Activated T-helper 17 cell treated with anti-CD3 and anti-CD28 coated beads, Interleukin-2, amount 50 U/mL, for 72 hours (primary cell): ENCODE results near the gene MRPL43. TPM values are rescaled to one million over a fixed set of nuclear protein-coding genes. Genes with fewer than 3 reads are reported as not detected.

Source experiments
- ATAC-seq: fragments of 150-1000 bp; cut with Tn5 transposase; replicated peaks from 2 replicates; pipeline ENCODE4 v1.10.0; 2021; ENCODE audit warnings: mild to moderate bottlenecking, moderate library complexity
- H3K27ac Mint-ChIP-seq: one replicate; pipeline ENCODE4 v1.8.0; 2022; ENCODE audit warnings: mixed read lengths
- H3K27me3 Mint-ChIP-seq: one replicate; pipeline ENCODE4 v1.8.0; 2022; ENCODE audit warnings: mixed read lengths
- H3K36me3 Mint-ChIP-seq: one replicate; pipeline ENCODE4 v1.8.0; 2022; ENCODE audit warnings: low read depth, mild to moderate bottlenecking, mixed read lengths
- H3K4me1 Mint-ChIP-seq: one replicate; pipeline ENCODE4 v1.8.0; 2022; ENCODE audit warnings: mixed read lengths
- H3K4me3 Mint-ChIP-seq: one replicate; pipeline ENCODE4 v1.8.0; 2022; ENCODE audit warnings: mild to moderate bottlenecking, mixed read lengths
- H3K9me3 Mint-ChIP-seq: one replicate; pipeline ENCODE4 v1.8.0; 2022; ENCODE audit warnings: mixed read lengths
- total RNA-seq, 2 donors: library from RNA; stranded (reverse); gene quantifications; one replicate each; pipeline ENCODE4 v1.2.3, GENCODE V29; 2022

Gene MRPL43
- total RNA-seq, 2 donors from 2014 or later = 50.1 to 58.7 TPM

DNA sequence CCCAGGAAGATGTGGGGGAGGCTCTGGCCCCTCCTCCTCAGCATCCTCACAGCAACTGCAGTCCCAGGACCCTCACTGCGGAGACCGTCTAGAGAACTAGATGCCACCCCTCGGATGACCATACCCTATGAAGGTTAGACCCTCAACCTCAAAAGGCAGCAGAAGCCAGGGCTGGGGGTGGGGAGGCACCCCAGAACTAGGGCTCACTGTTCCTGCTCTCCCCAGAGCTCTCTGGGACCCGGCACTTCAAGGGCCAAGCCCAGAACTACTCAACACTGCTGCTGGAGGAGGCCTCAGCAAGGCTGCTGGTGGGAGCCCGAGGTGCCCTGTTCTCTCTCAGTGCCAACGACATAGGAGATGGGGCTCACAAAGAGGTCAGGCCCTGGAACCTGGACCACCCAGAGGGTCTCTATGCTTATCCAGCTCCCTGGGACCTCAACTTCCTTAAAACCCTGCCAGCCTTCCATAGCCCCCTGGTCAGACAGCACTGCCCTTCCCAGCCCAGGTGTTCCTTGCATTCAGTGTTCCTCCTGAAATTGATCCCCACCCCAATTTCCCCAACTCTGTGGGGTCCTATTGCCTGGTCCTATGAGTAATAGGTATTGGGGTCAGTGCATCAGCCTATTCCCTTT lies 14.3 kb downstream of the MRPL43 start:
- ATAC-seq = no peak
- no peaks in the 10 kb centered on the region for H3K9me3 Mint-ChIP-seq
- H3K27ac Mint-ChIP-seq = no peak overlapping the region
- H3K36me3 Mint-ChIP-seq = no peaks in the 10 kb centered on the region
- peaks cover 6% of the 10 kb centered on the region for H3K4me1 Mint-ChIP-seq
- no peaks in the 10 kb centered on the region for H3K27me3 Mint-ChIP-seq
- no peak overlapping the region for H3K4me3 Mint-ChIP-seq

DNA sequence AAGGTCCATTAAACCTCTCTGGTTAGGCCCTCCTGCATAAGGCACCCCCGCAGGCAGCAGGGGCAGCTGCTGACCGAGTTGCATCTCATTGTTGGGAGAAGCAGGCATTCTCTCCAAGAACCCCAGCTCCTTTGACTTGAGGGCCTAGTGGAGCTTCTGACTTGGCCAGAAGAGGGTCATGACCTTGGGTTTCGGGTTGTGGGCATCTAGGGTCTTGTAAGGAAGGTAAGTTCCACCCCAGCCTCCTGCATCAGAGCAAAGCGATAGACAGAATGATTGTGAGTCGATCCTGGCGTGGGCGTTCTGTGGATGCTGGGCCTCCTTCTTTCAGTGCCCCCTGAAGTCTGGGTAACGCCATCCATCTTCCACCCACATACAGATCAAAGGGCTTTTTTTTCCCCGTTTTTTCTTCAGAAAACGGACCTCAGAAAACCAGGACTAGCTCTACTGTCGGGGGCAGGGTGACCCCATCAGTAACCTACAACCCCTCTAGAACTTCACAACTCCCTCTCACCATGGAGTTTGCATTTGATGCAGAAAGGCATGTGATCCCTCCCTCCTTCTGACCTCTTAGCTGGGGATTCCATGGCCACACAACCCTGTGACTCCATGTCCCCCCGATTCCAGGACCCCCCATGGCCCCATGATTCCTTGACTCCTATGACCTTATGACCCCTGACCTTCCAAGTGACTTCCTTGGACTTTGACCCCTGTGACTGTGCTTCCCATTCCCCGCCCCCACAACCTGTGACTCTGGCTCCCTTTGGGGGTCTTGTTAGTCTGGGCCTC lies 15.0 kb downstream of the MRPL43 start:
- Mint-ChIP-seq H3K36me3 (no peaks in the 10 kb centered on the region), H3K4me1 (peaks cover 11% of the 10 kb centered on the region), H3K27me3 (no peaks in the 10 kb centered on the region), H3K27ac (no peak overlapping the region), H3K9me3 (no peaks in the 10 kb centered on the region), H3K4me3 (no peak overlapping the region)
- ATAC-seq = no peak

DNA sequence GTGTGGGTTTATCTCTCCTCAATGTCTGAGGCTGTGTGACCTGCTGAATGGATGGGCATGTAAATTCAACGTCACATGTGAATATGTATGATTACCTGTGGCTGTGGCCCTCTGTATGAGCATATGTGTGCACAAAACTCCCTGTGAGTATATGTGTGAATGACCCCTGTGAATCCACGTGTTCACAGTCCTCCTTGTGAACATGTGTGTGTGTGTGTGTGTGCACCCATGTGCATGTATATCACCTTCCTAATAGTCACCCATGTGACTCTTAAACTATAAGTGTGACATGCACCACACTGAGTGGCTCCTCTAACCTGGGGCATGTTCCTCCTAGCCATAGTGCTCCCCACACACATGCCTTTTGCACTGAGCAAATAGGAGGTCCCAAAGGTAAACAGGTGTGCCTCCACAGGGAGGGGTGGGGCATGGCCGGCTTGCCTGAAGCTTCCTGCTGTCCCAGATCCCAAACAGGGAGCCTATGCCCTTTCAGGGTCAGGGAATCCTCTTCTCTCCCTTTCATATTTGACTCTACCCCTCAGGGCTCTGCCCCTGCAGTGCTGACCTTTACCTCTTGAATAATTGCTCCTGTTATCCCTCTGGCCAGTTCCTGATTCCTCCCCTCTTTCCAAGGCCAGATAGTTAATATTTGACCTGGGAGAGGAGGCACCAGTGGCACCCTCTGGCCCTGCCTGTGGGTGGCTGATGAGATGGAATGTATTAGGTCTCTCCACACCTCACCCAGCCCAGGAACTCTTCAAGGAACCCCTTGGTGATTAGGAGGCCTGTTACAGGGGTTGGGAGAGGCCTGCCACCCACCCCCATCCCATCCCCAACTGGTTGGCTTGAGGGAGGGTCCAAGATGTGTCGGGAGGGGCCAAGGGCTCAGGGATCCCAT lies 16.1 kb downstream of the MRPL43 start:
- no peak for ATAC-seq
- peak overlapping the region; percentile 55 for H3K4me3 Mint-ChIP-seq

GRCh38 chr10:100970076-100970913 lies 17.0 kb downstream of the MRPL43 start:
- Mint-ChIP-seq H3K27me3 (no peaks in the 10 kb centered on the region), H3K27ac (no peak overlapping the region), H3K36me3 (peaks cover 6% of the 10 kb centered on the region), H3K9me3 (no peaks in the 10 kb centered on the region), H3K4me1 (peaks cover 11% of the 10 kb centered on the region), H3K4me3 (peak overlapping the region; percentile 55)
- ATAC-seq = peak; percentile 36

More for the DNA sequence above, 16.1 kb downstream of the MRPL43 start:
- Mint-ChIP-seq H3K9me3 (no peaks in the 10 kb centered on the region), H3K36me3 (no peaks in the 10 kb centered on the region), H3K4me1 (peaks cover 11% of the 10 kb centered on the region), H3K27me3 (no peaks in the 10 kb centered on the region), H3K27ac (no peak overlapping the region)

DNA sequence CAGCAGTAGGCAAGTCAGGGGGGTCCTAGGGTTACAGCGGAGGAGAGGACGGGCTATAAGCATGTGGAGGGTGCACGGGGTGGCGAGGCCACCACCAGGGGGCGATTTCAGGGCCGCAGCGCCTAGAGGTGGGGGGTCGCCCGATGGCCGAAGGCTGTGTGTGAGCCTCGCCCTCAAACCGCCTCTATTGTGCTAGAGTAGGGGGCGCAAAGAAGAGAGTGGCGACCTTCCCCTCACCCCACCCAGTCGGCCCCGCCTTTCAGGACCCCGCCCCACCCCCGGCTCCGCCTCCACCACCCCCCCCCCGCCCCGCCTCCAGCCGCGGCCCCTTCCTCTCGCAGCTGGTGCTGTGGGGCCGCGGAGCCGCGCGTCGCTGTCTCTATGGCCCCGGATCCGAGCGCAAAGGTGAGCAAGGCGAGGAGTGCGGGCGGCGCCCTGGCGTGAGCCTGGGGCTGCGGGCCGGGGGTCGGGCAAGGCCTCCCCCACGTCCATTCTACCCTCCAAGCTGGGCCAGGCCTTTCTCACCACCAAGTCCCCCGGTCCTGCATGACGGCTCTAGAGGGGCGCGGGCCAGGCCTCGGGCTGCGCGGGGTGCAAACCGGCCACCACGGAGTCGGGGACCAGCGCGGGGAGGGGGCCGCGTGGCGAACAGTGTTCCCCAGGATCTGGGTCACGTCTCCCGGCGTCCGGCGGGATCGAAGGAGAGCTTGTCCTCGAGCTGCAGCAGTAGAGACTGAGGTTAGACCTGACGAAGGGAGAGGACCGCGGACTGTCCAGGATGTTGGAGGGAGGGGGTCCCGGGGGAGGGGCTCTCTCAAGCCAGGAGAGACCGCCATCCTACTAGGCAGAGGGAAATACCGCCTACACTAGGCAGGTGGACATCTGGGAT lies 17.9 kb downstream of the MRPL43 start, which contains the start of gene SEMA4G:
TSS of gene SEMA4G (plus strand) at position 318 of the 889 bp plus-strand sequence. CDS start 3,409 bp downstream, outside the sequence.
- no peaks in the 10 kb centered on the region for H3K27me3 Mint-ChIP-seq

GRCh38 chr10:100968863-100969186 lies 18.5 kb downstream of the MRPL43 start:
- peak; percentile 13 for ATAC-seq
- no peaks in the 10 kb centered on the region for H3K9me3 Mint-ChIP-seq
- H3K4me1 Mint-ChIP-seq = peaks cover 11% of the 10 kb centered on the region
- H3K36me3 Mint-ChIP-seq = peaks cover 17% of the 10 kb centered on the region
- H3K27ac Mint-ChIP-seq = no peak overlapping the region
- H3K27me3 Mint-ChIP-seq = no peaks in the 10 kb centered on the region
- peak overlapping the region; percentile 55 for H3K4me3 Mint-ChIP-seq

More for the DNA sequence above, 17.9 kb downstream of the MRPL43 start, which contains the start of gene SEMA4G:
- peak; percentile 76 for ATAC-seq
- Mint-ChIP-seq H3K27ac (no peak within 1 kb of the TSS), H3K36me3 (peaks cover 11% of the 10 kb centered on the region), H3K9me3 (no peaks in the 10 kb centered on the region), H3K4me3 (peak within 1 kb of the TSS; percentile 55), H3K4me1 (peaks cover 11% of the 10 kb centered on the region)

DNA sequence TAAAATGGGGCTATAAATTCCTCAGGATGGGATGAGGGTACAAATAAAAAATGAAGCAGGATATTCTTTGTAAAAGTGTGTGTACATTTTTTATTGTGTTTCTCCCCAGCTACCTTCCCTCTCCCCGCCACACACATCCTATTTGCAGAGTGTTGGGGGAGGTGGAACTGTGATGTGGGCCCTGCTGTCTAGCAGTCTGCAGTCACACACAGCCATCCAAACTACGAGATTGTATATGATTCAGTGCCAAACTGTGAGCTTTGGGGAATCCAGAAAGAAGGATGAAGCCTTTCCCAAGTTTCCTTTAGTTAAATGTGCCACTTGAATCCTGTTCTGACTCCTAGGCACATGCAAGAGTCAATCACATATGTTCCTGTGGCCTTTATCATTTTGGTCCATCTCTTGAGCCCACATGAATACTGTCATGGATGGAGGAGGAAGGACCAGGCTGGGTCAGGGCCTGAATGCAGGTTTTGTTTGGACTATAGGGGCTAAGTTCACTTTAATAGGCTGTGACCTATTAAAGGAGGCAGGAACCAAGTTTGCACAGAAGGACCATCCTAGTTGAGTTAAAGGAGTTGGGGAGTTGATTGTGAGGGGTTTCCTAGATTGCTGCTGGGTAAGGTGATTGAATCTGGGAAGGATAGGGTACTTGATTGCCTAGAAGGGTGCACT lies 19.1 kb downstream of the MRPL43 start:
- Mint-ChIP-seq H3K4me1 (peaks cover 11% of the 10 kb centered on the region), H3K27me3 (no peaks in the 10 kb centered on the region)

GRCh38 chr10:100967332-100967731 lies 20.0 kb downstream of the MRPL43 start:
- no peak overlapping the region for H3K27ac Mint-ChIP-seq
- peaks cover 32% of the 10 kb centered on the region for H3K36me3 Mint-ChIP-seq
- ATAC-seq = no peak

More for the DNA sequence above, 19.1 kb downstream of the MRPL43 start:
- no peak overlapping the region for H3K27ac Mint-ChIP-seq
- no peak for ATAC-seq
- peaks cover 24% of the 10 kb centered on the region for H3K36me3 Mint-ChIP-seq
- H3K4me3 Mint-ChIP-seq = peak overlapping the region; percentile 55
- H3K9me3 Mint-ChIP-seq = no peaks in the 10 kb centered on the region

DNA sequence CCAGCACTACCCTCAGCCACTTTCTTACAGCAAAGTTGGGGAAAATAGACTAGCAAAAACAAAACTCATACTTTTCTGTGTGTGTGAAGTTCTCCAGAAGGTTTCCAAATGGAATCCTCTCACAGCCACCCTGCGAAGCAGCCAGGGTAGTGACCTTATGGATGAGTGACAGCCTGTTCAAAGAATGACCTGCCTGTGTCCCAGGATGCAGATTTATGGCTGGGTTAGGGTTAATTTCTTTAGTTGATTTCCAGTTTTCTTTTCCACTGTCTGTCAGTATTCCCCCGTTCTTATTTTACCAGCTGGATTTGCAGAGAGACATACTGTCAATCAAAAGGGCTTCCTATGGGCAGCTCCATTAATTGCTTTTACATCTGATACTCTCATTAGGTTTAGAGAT lies 20.4 kb downstream of the MRPL43 start:
- no peak for ATAC-seq
- Mint-ChIP-seq H3K27ac (no peak overlapping the region), H3K4me1 (peaks cover 11% of the 10 kb centered on the region), H3K36me3 (peaks cover 37% of the 10 kb centered on the region), H3K27me3 (no peaks in the 10 kb centered on the region), H3K4me3 (no peak overlapping the region), H3K9me3 (no peaks in the 10 kb centered on the region)

More at GRCh38 chr10:100967332-100967731, 20.0 kb downstream of the MRPL43 start:
- Mint-ChIP-seq H3K27me3 (no peaks in the 10 kb centered on the region), H3K4me3 (no peak overlapping the region), H3K9me3 (no peaks in the 10 kb centered on the region), H3K4me1 (peaks cover 11% of the 10 kb centered on the region)

GRCh38 chr10:100965820-100966219 lies 21.5 kb downstream of the MRPL43 start:
- Mint-ChIP-seq H3K4me3 (no peak overlapping the region), H3K27ac (no peak overlapping the region), H3K36me3 (peaks cover 47% of the 10 kb centered on the region), H3K9me3 (no peaks in the 10 kb centered on the region), H3K4me1 (peaks cover 11% of the 10 kb centered on the region), H3K27me3 (no peaks in the 10 kb centered on the region)
- no peak for ATAC-seq

- no peaks in the 10 kb centered on the region for H3K27me3 Mint-ChIP-seq
- peaks cover 10% of the 10 kb centered on the region for H3K4me1 Mint-ChIP-seq
- no peaks in the 10 kb centered on the region for H3K9me3 Mint-ChIP-seq
- H3K4me3 Mint-ChIP-seq = no peak overlapping the region
- no peak overlapping the region for H3K27ac Mint-ChIP-seq
- H3K36me3 Mint-ChIP-seq = peaks cover 67% of the 10 kb centered on the region
- no peak for ATAC-seq
Observed at GRCh38 chr10:100963826-100964225, 23.5 kb downstream of the MRPL43 start.

DNA sequence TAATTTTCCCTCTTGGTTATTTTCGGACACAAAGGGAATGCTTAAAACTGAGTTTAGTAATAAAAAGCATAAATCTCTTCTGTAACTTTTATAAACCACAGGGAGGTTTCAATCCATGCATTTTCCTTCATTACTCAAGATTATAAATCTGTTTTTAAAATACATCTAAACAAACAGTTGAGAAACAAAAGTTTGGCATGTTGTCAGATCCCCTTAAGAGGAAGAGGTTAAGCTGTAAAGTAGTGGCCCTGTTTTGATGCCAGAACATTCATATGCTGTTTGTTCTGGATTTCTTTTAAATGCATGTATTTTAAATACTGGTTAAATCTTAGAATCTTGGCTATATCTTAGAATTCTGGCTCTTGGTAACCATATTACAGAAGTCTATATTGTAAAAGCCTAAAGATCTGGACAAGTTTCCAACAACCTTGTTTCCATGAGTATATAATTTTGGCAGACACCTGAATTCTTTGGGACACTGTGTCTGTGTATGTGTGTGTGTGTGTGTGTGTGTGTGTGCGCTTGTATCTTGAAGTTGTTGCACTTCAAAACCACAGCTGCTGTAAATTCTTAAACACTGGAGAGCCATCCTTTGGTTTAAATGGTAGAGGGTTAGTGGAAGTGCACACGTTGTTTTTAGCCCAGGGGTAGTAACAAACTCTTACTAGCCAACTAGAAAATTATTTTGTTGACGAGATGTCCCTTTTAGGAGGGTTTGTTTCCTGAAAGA lies 24.8 kb downstream of the MRPL43 start:
- Mint-ChIP-seq H3K27ac (no peak overlapping the region), H3K36me3 (peaks cover 77% of the 10 kb centered on the region), H3K9me3 (no peaks in the 10 kb centered on the region), H3K4me1 (no peaks in the 10 kb centered on the region), H3K27me3 (no peaks in the 10 kb centered on the region), H3K4me3 (no peak overlapping the region)
- no peak for ATAC-seq
